ENCODE data around the gene MATN3. TPM values are rescaled to one million over a fixed set of nuclear protein-coding genes. Genes with fewer than 3 reads are reported as not detected.

MATN3 gene
- total and polyA plus RNA-seq, 2 of the 13 experiments (the other 11 are each of a cell fraction or from before 2014, with no cell fraction given) = 36.1 to 208 TPM

GRCh38 chr2:20001361-20001863 lies 11.1 kb downstream of the MATN3 start:
- BruUV-seq (replicated peaks) = no TSS peak
- in situ Hi-C loops (cut with HindIII; ENCODE audit: extremely low pct_ligation_motif_present, low pct_unique_long_range_greater_than_20kb) = no loop called here
- DNase-seq (ENCODE audit: low spot score) = no peak

GRCh38 chr2:19993731-19994130 lies 18.7 kb downstream of the MATN3 start:
- H3K27me3 ChIP-seq (ENCODE audit: control insufficient read depth in 1 of 2, insufficient read depth in 2 of 2, low read length in 2 of 2) = no peaks in the 10 kb centered on the region; a peak in 1 of 5 replicates
- in situ Hi-C loops (cut with HindIII; ENCODE audit: extremely low pct_ligation_motif_present, low pct_unique_long_range_greater_than_20kb) (no loop called here), intact Hi-C loops (cut with micrococcal nuclease; ENCODE audit: unreplicated experiment) (no loop called here)
- TF ChIP-seq FOXP4 (CRISPR knock-in tag; IDR thresholded peaks at IDR 0.05) = no peak
- TF ChIP-seq RFX5 (IDR thresholded peaks at IDR 0.05; ENCODE audit: low read depth, low read length) = no peak
- TF ChIP-seq ZNF251 (CRISPR knock-in tag; IDR thresholded peaks at IDR 0.05) = no peak
- TF ChIP-seq ZFYVE20 (CRISPR knock-in tag; IDR thresholded peaks at IDR 0.05; ENCODE audit: borderline replicate concordance, low read depth) = no peak
- no peak for TF ChIP-seq BCLAF1 (IDR thresholded peaks at IDR 0.05)
- ChIA-PET POLR2A (interaction anchor here (1.0 kb wide), 1 partner anchor 58 kb away, joined by 3 read pairs; the partner anchor contains the start of gene LAPTM4A), CTCF (ENCODE audit: low intra/inter-chr PET ratio, low total read pairs) (no interaction called here)
- peaks cover 20% of the 10 kb centered on the region for H3K4me1 ChIP-seq (ENCODE audit: insufficient read depth, low read length)
- H3K9me3 ChIP-seq (ENCODE audit: low read length) = no peaks in the 10 kb centered on the region
- no peak for FAIRE-seq
- no peaks in the 10 kb centered on the region for H4K20me1 ChIP-seq (ENCODE audit: insufficient read depth, low read length)
- BruUV-seq (replicated peaks) = no TSS peak
- no peak for ATAC-seq
- no peak overlapping the region for H3K9ac ChIP-seq (ENCODE audit: insufficient read depth, low read depth, low read length)
- no peak overlapping the region for H3K4me2 ChIP-seq (ENCODE audit: low read depth, low read length)
- no peak overlapping the region for H3K27ac ChIP-seq (ENCODE audit: extremely low read length, insufficient read depth, low read length)
- no peak overlapping the region for H3K4me3 ChIP-seq (replicated peaks in 1 of 3; ENCODE audit: insufficient read depth in 1 of 3, low read depth in 2 of 3, low read length in 3 of 3)
- H2AFZ ChIP-seq (ENCODE audit: low read length) = no peak overlapping the region
- peaks cover 9% of the 10 kb centered on the region for H3K79me2 ChIP-seq (ENCODE audit: insufficient read depth, low read length)
- DNase-seq (ENCODE audit: low spot score) = no peak
- peaks cover 3% of the 10 kb centered on the region in 2 experiments; a peak in 4 of 5 replicates for H3K36me3 ChIP-seq (replicated peaks in 1 of 2; ENCODE audit: control insufficient read depth in 1 of 2, insufficient read depth in 2 of 2, low read length in 2 of 2)

More at GRCh38 chr2:20001361-20001863, 11.1 kb downstream of the MATN3 start:
- Histone ChIP-seq H3K27me3 (ENCODE audit: control insufficient read depth in 1 of 2, insufficient read depth in 2 of 2, low read length in 2 of 2) (no peaks in the 10 kb centered on the region; a peak in 1 of 5 replicates), H3K27ac (ENCODE audit: extremely low read length, insufficient read depth, low read length) (no peak overlapping the region), H3K4me1 (ENCODE audit: insufficient read depth, low read length) (peaks cover 36% of the 10 kb centered on the region), H3K36me3 (replicated peaks in 1 of 2; ENCODE audit: control insufficient read depth in 1 of 2, insufficient read depth in 2 of 2, low read length in 2 of 2) (peaks cover 20 to 40% of the 10 kb centered on the region in 2 experiments), H3K79me2 (ENCODE audit: insufficient read depth, low read length) (no peaks in the 10 kb centered on the region), H3K9ac (ENCODE audit: insufficient read depth, low read depth, low read length) (no peak overlapping the region), H2AFZ (ENCODE audit: low read length) (no peak overlapping the region), H3K4me2 (ENCODE audit: low read depth, low read length) (no peak overlapping the region), H4K20me1 (ENCODE audit: insufficient read depth, low read length) (no peaks in the 10 kb centered on the region), H3K4me3 (replicated peaks in 1 of 3; ENCODE audit: insufficient read depth in 1 of 3, low read depth in 2 of 3, low read length in 3 of 3) (no peak overlapping the region), H3K9me3 (ENCODE audit: low read length) (no peaks in the 10 kb centered on the region)
- no peak for FAIRE-seq
- POLR2A ChIA-PET = no interaction called here
- WGBS (ENCODE audit: low lambda C conversion rate) = 89% methylated on average over 2 of the region's 2 CpGs
- TF ChIP-seq CREB1 (IDR thresholded peaks at IDR 0.05) (peak; percentile 74), CREB1 (CRISPR knock-in tag; IDR thresholded peaks at IDR 0.05) (no peak), ZNF841 (CRISPR knock-in tag; IDR thresholded peaks at IDR 0.05; ENCODE audit: borderline replicate concordance) (no peak)
- ATAC-seq = no peak
- intact Hi-C loops (cut with micrococcal nuclease; ENCODE audit: unreplicated experiment) = no loop called here
- CTCF ChIA-PET (ENCODE audit: low intra/inter-chr PET ratio, low total read pairs) = no interaction called here

Measured in HepG2 (cell line).